Measurements from ENCODE around the gene GRK7. TPM values are rescaled to one million over a fixed set of nuclear protein-coding genes. Genes with fewer than 3 reads are reported as not detected.

GRK7 gene
- total and polyA plus RNA-seq, 9 of the 15 experiments (the other 6 are each of a cell fraction or from before 2014, with no cell fraction given) = 0.01 to 0.08 (median 0.04) TPM; not detected in 3

DNA sequence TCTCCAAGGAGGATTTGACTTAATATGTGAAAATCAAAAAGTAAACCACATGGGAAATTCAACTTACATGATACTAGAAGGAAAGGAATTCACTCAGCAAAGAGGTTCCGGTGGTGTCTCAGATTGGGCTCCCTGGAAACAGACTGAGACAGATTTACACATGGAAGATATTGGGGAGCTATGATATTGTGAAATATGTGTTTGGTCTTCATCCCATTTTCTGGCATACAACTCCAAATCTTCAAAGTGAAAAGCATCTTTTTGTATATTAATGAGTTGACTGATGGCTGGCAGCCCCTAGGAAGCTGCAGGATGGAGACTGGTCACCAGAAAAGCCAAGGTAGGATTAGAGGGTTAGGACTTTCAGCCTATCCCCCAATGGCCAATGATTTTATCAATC lies 29.3 kb downstream of the GRK7 start:
- intact Hi-C loops (cut with micrococcal nuclease) (no loop called here), in situ Hi-C loops (cut with MboI) (no loop called here)
- Histone ChIP-seq H3K9me3 (replicated peaks; ENCODE audit: control insufficient read depth, insufficient read depth, low read depth, low read length) (peaks cover 2% of the 10 kb centered on the region; the same call in 1 of the 2 replicates), H2AFZ (ENCODE audit: low read depth, low read length) (peak overlapping the region; percentile 46; the same call in 1 of the 2 replicates), H3K27me3 (ENCODE audit: control insufficient read depth in 2 of 2, insufficient read depth in 2 of 2, low read length in 2 of 2) (no peaks in the 10 kb centered on the region), H3K4me3 (no peak overlapping the region), H3K9me1 (ENCODE audit: control insufficient read depth, insufficient read depth, low read length) (no peaks in the 10 kb centered on the region), H3K79me2 (ENCODE audit: control insufficient read depth, insufficient read depth, low read length) (no peaks in the 10 kb centered on the region), H4K20me1 (replicated peaks; ENCODE audit: control insufficient read depth, insufficient read depth, low read length) (no peaks in the 10 kb centered on the region), H3K4me2 (ENCODE audit: insufficient read depth, low read length) (no peak overlapping the region), H3K36me3 (ENCODE audit: control insufficient read depth, insufficient read depth, low read length) (no peaks in the 10 kb centered on the region), H3K4me1 (replicated peaks in 1 of 2; ENCODE audit: control insufficient read depth in 2 of 2, insufficient read depth in 2 of 2, low read length in 2 of 2) (peaks cover 11 to 15% of the 10 kb centered on the region in 2 experiments; a peak in 4 of 5 replicates), H3K27ac (ENCODE audit: extremely low read depth, low read depth, low read length) (no peak overlapping the region), H3K9ac (ENCODE audit: insufficient read depth in 1 of 2, low read depth in 2 of 2, low read length in 2 of 2) (no peak overlapping the region)
- ATAC-seq (no peak), DNase-seq (ENCODE audit: extremely low read depth in 1 of 4, low spot score in 3 of 4) (no peak), FAIRE-seq (no peak)
- BruUV-seq (replicated peaks) = no TSS peak
- 90% methylated on average over 1 of the region's 1 CpG for WGBS (ENCODE audit: insufficient coverage, low coverage, missing lambda C conversion rate)
- TF ChIP-seq MAFK (IDR thresholded peaks at IDR 0.05; ENCODE audit: low read length) (no peak), MTA3 (IDR thresholded peaks at IDR 0.05; ENCODE audit: borderline replicate concordance) (no peak), ARID1B (IDR thresholded peaks at IDR 0.05) (no peak), SMAD1 (IDR thresholded peaks at IDR 0.05; ENCODE audit: low read depth, low read length, partially characterized antibody) (no peak), ZNF707 (CRISPR knock-in tag; conservative IDR thresholded peaks at IDR 0.05) (no peak), ZBTB7A (IDR thresholded peaks at IDR 0.05; ENCODE audit: borderline replicate concordance, control insufficient read depth, low read depth, low read length) (no peak), CAMTA2 (CRISPR knock-in tag; conservative IDR thresholded peaks at IDR 0.05) (no peak), ZEB2 (IDR thresholded peaks at IDR 0.05) (no peak), MIER1 (IDR thresholded peaks at IDR 0.05; ENCODE audit: low read depth) (no peak), SMARCB1 (IDR thresholded peaks at IDR 0.05; ENCODE audit: insufficient read length, low read depth) (no peak), TBP (optimal IDR thresholded peaks at IDR 0.05; ENCODE audit: low read depth, low read length) (no peak), ATF7 (IDR thresholded peaks at IDR 0.05) (no peak), RNF2 (IDR thresholded peaks at IDR 0.05) (no peak), ZNF699 (CRISPR knock-in tag; IDR thresholded peaks at IDR 0.05; ENCODE audit: insufficient replicate concordance) (no peak)
- TF ChIP-seq, protein P1, sequence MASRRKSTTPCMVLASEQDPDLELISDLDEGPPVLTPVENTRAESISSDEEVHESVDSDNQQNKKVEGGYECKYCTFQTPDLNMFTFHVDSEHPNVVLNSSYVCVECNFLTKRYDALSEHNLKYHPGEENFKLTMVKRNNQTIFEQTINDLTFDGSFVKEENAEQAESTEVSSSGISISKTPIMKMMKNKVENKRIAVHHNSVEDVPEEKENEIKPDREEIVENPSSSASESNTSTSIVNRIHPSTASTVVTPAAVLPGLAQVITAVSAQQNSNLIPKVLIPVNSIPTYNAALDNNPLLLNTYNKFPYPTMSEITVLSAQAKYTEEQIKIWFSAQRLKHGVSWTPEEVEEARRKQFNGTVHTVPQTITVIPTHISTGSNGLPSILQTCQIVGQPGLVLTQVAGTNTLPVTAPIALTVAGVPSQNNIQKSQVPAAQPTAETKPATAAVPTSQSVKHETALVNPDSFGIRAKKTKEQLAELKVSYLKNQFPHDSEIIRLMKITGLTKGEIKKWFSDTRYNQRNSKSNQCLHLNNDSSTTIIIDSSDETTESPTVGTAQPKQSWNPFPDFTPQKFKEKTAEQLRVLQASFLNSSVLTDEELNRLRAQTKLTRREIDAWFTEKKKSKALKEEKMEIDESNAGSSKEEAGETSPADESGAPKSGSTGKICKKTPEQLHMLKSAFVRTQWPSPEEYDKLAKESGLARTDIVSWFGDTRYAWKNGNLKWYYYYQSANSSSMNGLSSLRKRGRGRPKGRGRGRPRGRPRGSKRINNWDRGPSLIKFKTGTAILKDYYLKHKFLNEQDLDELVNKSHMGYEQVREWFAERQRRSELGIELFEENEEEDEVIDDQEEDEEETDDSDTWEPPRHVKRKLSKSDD (conservative IDR thresholded peaks at IDR 0.05; ENCODE audit: low read length) = no peak
- TF ChIP-seq, protein P2, sequence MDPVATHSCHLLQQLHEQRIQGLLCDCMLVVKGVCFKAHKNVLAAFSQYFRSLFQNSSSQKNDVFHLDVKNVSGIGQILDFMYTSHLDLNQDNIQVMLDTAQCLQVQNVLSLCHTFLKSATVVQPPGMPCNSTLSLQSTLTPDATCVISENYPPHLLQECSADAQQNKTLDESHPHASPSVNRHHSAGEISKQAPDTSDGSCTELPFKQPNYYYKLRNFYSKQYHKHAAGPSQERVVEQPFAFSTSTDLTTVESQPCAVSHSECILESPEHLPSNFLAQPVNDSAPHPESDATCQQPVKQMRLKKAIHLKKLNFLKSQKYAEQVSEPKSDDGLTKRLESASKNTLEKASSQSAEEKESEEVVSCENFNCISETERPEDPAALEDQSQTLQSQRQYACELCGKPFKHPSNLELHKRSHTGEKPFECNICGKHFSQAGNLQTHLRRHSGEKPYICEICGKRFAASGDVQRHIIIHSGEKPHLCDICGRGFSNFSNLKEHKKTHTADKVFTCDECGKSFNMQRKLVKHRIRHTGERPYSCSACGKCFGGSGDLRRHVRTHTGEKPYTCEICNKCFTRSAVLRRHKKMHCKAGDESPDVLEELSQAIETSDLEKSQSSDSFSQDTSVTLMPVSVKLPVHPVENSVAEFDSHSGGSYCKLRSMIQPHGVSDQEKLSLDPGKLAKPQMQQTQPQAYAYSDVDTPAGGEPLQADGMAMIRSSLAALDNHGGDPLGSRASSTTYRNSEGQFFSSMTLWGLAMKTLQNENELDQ (CRISPR knock-in tag; IDR thresholded peaks at IDR 0.05; ENCODE audit: borderline replicate concordance) = no peak
- ChIA-PET POLR2A (no interaction called here), CTCF (ENCODE audit: low intra/inter-chr PET ratio) (no interaction called here)

All from K562 (cell line).